Measurements from ENCODE around the gene CFAP74. TPM values are rescaled to one million over a fixed set of nuclear protein-coding genes. Genes with fewer than 3 reads are reported as not detected.

Gene CFAP74
- total and polyA plus RNA-seq, 9 of the 15 experiments (the other 6 are each of a cell fraction or from before 2014, with no cell fraction given), result 0.03 to 0.15 (median 0.05) TPM; not detected in 6

DNA sequence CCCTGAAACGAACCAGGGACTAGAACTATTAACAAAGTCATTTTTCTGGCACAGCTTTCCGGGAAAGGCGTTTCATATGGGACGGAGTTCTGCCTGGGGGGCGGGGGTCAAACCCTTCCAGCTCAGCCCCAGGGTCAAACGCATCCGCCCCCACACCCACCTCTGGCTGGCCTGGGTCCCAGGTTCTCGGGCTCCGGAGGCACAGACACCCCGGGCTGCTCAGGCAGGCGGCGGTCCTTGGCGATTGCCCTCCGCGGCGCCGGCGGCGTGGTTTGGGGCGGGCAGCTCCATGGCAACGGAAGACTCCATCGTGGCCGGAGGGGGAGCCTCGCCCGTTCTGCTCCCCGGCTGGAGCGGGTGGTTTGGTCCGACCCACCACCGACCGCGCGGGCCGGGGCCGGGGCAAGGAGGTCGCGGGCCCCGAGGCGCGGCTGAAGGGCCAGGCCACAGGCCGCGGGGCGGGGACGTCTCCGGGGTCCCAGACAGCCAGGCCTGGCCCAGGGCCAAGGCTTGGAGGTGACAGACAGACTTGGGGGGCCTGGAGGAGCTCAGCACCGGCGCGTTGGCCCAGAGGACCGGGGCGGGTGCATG is at the start of gene CFAP74 (continued):
- TF ChIP-seq, protein P1, sequence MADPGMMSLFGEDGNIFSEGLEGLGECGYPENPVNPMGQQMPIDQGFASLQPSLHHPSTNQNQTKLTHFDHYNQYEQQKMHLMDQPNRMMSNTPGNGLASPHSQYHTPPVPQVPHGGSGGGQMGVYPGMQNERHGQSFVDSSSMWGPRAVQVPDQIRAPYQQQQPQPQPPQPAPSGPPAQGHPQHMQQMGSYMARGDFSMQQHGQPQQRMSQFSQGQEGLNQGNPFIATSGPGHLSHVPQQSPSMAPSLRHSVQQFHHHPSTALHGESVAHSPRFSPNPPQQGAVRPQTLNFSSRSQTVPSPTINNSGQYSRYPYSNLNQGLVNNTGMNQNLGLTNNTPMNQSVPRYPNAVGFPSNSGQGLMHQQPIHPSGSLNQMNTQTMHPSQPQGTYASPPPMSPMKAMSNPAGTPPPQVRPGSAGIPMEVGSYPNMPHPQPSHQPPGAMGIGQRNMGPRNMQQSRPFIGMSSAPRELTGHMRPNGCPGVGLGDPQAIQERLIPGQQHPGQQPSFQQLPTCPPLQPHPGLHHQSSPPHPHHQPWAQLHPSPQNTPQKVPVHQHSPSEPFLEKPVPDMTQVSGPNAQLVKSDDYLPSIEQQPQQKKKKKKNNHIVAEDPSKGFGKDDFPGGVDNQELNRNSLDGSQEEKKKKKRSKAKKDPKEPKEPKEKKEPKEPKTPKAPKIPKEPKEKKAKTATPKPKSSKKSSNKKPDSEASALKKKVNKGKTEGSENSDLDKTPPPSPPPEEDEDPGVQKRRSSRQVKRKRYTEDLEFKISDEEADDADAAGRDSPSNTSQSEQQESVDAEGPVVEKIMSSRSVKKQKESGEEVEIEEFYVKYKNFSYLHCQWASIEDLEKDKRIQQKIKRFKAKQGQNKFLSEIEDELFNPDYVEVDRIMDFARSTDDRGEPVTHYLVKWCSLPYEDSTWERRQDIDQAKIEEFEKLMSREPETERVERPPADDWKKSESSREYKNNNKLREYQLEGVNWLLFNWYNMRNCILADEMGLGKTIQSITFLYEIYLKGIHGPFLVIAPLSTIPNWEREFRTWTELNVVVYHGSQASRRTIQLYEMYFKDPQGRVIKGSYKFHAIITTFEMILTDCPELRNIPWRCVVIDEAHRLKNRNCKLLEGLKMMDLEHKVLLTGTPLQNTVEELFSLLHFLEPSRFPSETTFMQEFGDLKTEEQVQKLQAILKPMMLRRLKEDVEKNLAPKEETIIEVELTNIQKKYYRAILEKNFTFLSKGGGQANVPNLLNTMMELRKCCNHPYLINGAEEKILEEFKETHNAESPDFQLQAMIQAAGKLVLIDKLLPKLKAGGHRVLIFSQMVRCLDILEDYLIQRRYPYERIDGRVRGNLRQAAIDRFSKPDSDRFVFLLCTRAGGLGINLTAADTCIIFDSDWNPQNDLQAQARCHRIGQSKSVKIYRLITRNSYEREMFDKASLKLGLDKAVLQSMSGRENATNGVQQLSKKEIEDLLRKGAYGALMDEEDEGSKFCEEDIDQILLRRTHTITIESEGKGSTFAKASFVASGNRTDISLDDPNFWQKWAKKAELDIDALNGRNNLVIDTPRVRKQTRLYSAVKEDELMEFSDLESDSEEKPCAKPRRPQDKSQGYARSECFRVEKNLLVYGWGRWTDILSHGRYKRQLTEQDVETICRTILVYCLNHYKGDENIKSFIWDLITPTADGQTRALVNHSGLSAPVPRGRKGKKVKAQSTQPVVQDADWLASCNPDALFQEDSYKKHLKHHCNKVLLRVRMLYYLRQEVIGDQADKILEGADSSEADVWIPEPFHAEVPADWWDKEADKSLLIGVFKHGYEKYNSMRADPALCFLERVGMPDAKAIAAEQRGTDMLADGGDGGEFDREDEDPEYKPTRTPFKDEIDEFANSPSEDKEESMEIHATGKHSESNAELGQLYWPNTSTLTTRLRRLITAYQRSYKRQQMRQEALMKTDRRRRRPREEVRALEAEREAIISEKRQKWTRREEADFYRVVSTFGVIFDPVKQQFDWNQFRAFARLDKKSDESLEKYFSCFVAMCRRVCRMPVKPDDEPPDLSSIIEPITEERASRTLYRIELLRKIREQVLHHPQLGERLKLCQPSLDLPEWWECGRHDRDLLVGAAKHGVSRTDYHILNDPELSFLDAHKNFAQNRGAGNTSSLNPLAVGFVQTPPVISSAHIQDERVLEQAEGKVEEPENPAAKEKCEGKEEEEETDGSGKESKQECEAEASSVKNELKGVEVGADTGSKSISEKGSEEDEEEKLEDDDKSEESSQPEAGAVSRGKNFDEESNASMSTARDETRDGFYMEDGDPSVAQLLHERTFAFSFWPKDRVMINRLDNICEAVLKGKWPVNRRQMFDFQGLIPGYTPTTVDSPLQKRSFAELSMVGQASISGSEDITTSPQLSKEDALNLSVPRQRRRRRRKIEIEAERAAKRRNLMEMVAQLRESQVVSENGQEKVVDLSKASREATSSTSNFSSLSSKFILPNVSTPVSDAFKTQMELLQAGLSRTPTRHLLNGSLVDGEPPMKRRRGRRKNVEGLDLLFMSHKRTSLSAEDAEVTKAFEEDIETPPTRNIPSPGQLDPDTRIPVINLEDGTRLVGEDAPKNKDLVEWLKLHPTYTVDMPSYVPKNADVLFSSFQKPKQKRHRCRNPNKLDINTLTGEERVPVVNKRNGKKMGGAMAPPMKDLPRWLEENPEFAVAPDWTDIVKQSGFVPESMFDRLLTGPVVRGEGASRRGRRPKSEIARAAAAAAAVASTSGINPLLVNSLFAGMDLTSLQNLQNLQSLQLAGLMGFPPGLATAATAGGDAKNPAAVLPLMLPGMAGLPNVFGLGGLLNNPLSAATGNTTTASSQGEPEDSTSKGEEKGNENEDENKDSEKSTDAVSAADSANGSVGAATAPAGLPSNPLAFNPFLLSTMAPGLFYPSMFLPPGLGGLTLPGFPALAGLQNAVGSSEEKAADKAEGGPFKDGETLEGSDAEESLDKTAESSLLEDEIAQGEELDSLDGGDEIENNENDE (IDR thresholded peaks at IDR 0.05; ENCODE audit: low read depth, low read length), result no peak
- TF ChIP-seq XRCC4 (IDR thresholded peaks at IDR 0.05; ENCODE audit: extremely low read depth, insufficient read depth, insufficient read length), result no peak
- TF ChIP-seq MAZ (CRISPR knock-in tag; conservative IDR thresholded peaks at IDR 0.05 in 1 of 2, IDR thresholded peaks at IDR 0.05 in 1 of 2), result peak; percentile 26 to 46; a peak in 2 of 4 replicates
- TF ChIP-seq CCNT2 (IDR thresholded peaks at IDR 0.05; ENCODE audit: borderline replicate concordance, extremely low read depth, insufficient read length, low read depth, low read length), result no peak
- TF ChIP-seq JUND (IDR thresholded peaks at IDR 0.05; ENCODE audit: borderline replicate concordance, low read depth, low read length), result peak; percentile 99
- TF ChIP-seq JUND (tag; IDR thresholded peaks at IDR 0.05; ENCODE audit: borderline replicate concordance, low read depth, low read length), result no peak
- peak; percentile 99 for TF ChIP-seq ATF7 (IDR thresholded peaks at IDR 0.05)
- TF ChIP-seq KLF6 (CRISPR knock-in tag; IDR thresholded peaks at IDR 0.05; ENCODE audit: borderline replicate concordance), result no peak
- TF ChIP-seq DNMT1 (IDR thresholded peaks at IDR 0.05), result no peak
- TF ChIP-seq RFX5 (IDR thresholded peaks at IDR 0.05; ENCODE audit: low read depth, low read length), result no peak
- TF ChIP-seq, protein P2, sequence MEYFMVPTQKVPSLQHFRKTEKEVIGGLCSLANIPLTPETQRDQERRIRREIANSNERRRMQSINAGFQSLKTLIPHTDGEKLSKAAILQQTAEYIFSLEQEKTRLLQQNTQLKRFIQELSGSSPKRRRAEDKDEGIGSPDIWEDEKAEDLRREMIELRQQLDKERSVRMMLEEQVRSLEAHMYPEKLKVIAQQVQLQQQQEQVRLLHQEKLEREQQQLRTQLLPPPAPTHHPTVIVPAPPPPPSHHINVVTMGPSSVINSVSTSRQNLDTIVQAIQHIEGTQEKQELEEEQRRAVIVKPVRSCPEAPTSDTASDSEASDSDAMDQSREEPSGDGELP (CRISPR knock-in tag; IDR thresholded peaks at IDR 0.05; ENCODE audit: borderline replicate concordance), result peak; percentile 46; the same call in 1 of the 2 replicates
- peak; percentile 88 for TF ChIP-seq RFX1 (IDR thresholded peaks at IDR 0.05)
- TF ChIP-seq PML (IDR thresholded peaks at IDR 0.05; ENCODE audit: low read length), result no peak
- TF ChIP-seq KAT8 (IDR thresholded peaks at IDR 0.05; ENCODE audit: low read depth), result no peak
